Esophagus squamous epithelium (tissue), 5 donors: ENCODE data around the gene SH3GLB1. TPM values are rescaled to one million over a fixed set of nuclear protein-coding genes. Genes with fewer than 3 reads are reported as not detected.

Experiments used
- DNase-seq: peaks from one replicate; lab custom pipeline; 2025; lab: John Stamatoyannopoulos, UW
- H3K27ac ChIP-seq, 4 donors: fragments of 200-600 bp; sonication (generic); one replicate each; pipeline ENCODE4 v1.5.1; 2016 to 2019; ENCODE audit warnings: mild to moderate bottlenecking in 1 of 4
- H3K27me3 ChIP-seq, 4 donors: fragments of 200-600 bp; sonication (generic); 1 replicate in 3 of 4; 2 replicates in 1 of 4; pipeline versions ENCODE4 v1.5.1 to v1.6.0; 2017 to 2021; ENCODE audit warnings: antibody characterized with exemption in 1 of 4
- H3K36me3 ChIP-seq, 3 donors: fragments of 200-600 bp; sonication (generic); one replicate each; pipeline ENCODE4 v1.5.1; 2016 to 2019
- H3K4me1 ChIP-seq, 3 donors: fragments of 200-600 bp; sonication (generic); one replicate each; pipeline ENCODE4 v1.5.1; 2017 to 2019
- H3K4me3 ChIP-seq, 4 donors: fragments of 200-600 bp; sonication (generic); 1 replicate in 3 of 4; 2 replicates in 1 of 4; pipeline ENCODE4 v1.5.1; 2016 to 2019; ENCODE audit warnings: mild to moderate bottlenecking in 2 of 4, moderate library complexity in 1 of 4
- H3K9me3 ChIP-seq, 3 donors: fragments of 200-600 bp; sonication (generic); one replicate each; pipeline ENCODE4 v1.5.1; 2016 to 2019
- CTCF ChIP-seq, 6 experiments: fragments of 450-650 bp in 4 of 6; fragments of 200-600 bp in 2 of 6; sonication (generic) in 2 of 6; IDR thresholded peaks; one replicate each; pipeline ENCODE4 v1.5.1; 2016 to 2019; ENCODE audit warnings: antibody characterized with exemption in 6 of 6, mild to moderate bottlenecking in 4 of 6, moderate library complexity in 4 of 6
- POLR2A ChIP-seq, 4 donors: fragments of 450-650 bp; IDR thresholded peaks; one replicate each; pipeline ENCODE4 v1.6.1; 2017; ENCODE audit warnings: antibody characterized with exemption in 4 of 4, mild to moderate bottlenecking in 4 of 4, moderate library complexity in 3 of 4
- WGBS, 2 donors: methylation state at CpG; one replicate each; pipeline ENCODE4 v1.1.5; 2018; 5-methylcytosine and 5-hydroxymethylcytosine counted together
- intact Hi-C: fragments of 100-400 bp; cut with DNase I; formaldehyde crosslinking; loops from one replicate; pipeline ENCODE4 v1.15.0; 2022
- total RNA-seq, 4 donors: library from RNA; depleted of rRNA; stranded (reverse); fragments of >200 nt; gene quantifications; one replicate each; pipeline ENCODE4 v1.1.0, GENCODE V29; 2016
- donor health status: DM: yes; HTN: yes; CAD: no.

The SH3GLB1 gene
- total RNA-seq, 4 donors from 2014 or later, result 46.6 to 53.4 (median 47.2) TPM

GRCh38 chr1:86747304-86747703 lies 42.9 kb downstream of the SH3GLB1 start:
- peaks cover 0 to 45% (median 8%) of the 10 kb centered on the region in 3 donors for H3K36me3 ChIP-seq
- intact Hi-C loops, result no loop called here
- DNase-seq, result no peak

GRCh38 chr1:86748622-86749373 lies 44.4 kb downstream of the SH3GLB1 start:
- H3K4me1 ChIP-seq, result no peaks in the 10 kb centered on the region
- no peaks in the 10 kb centered on the region for H3K9me3 ChIP-seq
- peaks cover 0 to 30% (median 0%) of the 10 kb centered on the region in 3 donors for H3K36me3 ChIP-seq
- no peak for TF ChIP-seq CTCF (IDR thresholded peaks at IDR 0.05)
- no peak for TF ChIP-seq POLR2A (IDR thresholded peaks at IDR 0.05)
- no peak overlapping the region for H3K27ac ChIP-seq
- intact Hi-C loops, result no loop called here
- WGBS, 2 donors, result 92 to 94% methylated on average over 3 to 4 of the region's 4 CpGs
- no peak for DNase-seq
- H3K4me3 ChIP-seq, result no peak overlapping the region
- H3K27me3 ChIP-seq, result peaks cover 0 to 8% (median 0%) of the 10 kb centered on the region in 4 donors

More at GRCh38 chr1:86747304-86747703, 42.9 kb downstream of the SH3GLB1 start:
- Histone ChIP-seq H3K9me3 (no peaks in the 10 kb centered on the region), H3K27ac (no peak overlapping the region), H3K4me3 (no peak overlapping the region), H3K4me1 (no peaks in the 10 kb centered on the region), H3K27me3 (no peaks in the 10 kb centered on the region)
- 59 to 64% methylated on average over 1 of the region's 1 CpG for WGBS, 2 donors
- TF ChIP-seq CTCF (IDR thresholded peaks at IDR 0.05) (no peak), POLR2A (IDR thresholded peaks at IDR 0.05) (no peak)

GRCh38 chr1:86750076-86750475 lies 45.7 kb downstream of the SH3GLB1 start:
- Histone ChIP-seq H3K4me3 (no peak overlapping the region), H3K27me3 (peaks cover 0 to 9% (median 0%) of the 10 kb centered on the region in 4 donors), H3K36me3 (peaks cover 0 to 17% (median 0%) of the 10 kb centered on the region in 3 donors), H3K27ac (no peak overlapping the region), H3K4me1 (no peaks in the 10 kb centered on the region), H3K9me3 (no peaks in the 10 kb centered on the region)
- intact Hi-C loops, result no loop called here
- TF ChIP-seq POLR2A (IDR thresholded peaks at IDR 0.05), result no peak
- no peak for TF ChIP-seq CTCF (IDR thresholded peaks at IDR 0.05)
- 36 to 53% methylated on average over 1 of the region's 1 CpG for WGBS, 2 donors
- DNase-seq, result no peak

- Histone ChIP-seq H3K27ac (no peak overlapping the region), H3K27me3 (peaks cover 0 to 9% (median 0%) of the 10 kb centered on the region in 4 donors), H3K9me3 (no peaks in the 10 kb centered on the region), H3K4me1 (no peaks in the 10 kb centered on the region), H3K36me3 (peaks cover 0 to 13% (median 0%) of the 10 kb centered on the region in 3 donors), H3K4me3 (no peak overlapping the region)
- intact Hi-C loops, result no loop called here
- no peak for TF ChIP-seq CTCF (IDR thresholded peaks at IDR 0.05)
- TF ChIP-seq POLR2A (IDR thresholded peaks at IDR 0.05), result no peak
- no peak for DNase-seq
- WGBS, 2 donors, result 74 to 79% methylated on average over 5 of the region's 5 CpGs
These were observed 46.2 kb downstream of the SH3GLB1 start for GRCh38 chr1:86750530-86750929.

GRCh38 chr1:86751923-86752322 lies 47.5 kb downstream of the SH3GLB1 start:
- no peak for DNase-seq
- 26 to 48% methylated on average over 6 of the region's 6 CpGs for whole genome bisulfite sequencing, 2 donors
- Histone ChIP-seq H3K9me3 (no peaks in the 10 kb centered on the region), H3K27me3 (peaks cover 0 to 9% (median 0%) of the 10 kb centered on the region in 4 donors), H3K4me3 (no peak overlapping the region), H3K27ac (no peak overlapping the region), H3K4me1 (no peaks in the 10 kb centered on the region), H3K36me3 (no peaks in the 10 kb centered on the region)
- TF ChIP-seq POLR2A (IDR thresholded peaks at IDR 0.05) (no peak), CTCF (IDR thresholded peaks at IDR 0.05) (no peak)
- intact Hi-C loops, result no loop called here
